Adrenal gland (tissue), 5 donors: ENCODE measurements around the gene SNRNP27.
"Not testable (repeated sequence)": the region's sequence is repeated elsewhere in the genome, so short reads cannot be mapped to it uniquely, and the experiment has no call there.

Experiments
- CTCF ChIP-seq, 6 experiments: fragments of 450-650 bp in 4 of 6; fragments of 200-600 bp in 2 of 6; sonication (generic) in 1 of 6; IDR thresholded peaks; 1 replicate in 5 of 6; 2 replicates in 1 of 6; pipeline versions ENCODE4 v1.5.1 to v1.8.0; 2016 to 2021; ENCODE audit warnings: antibody characterized with exemption in 6 of 6, mild to moderate bottlenecking in 2 of 6, moderate library complexity in 1 of 6
- POLR2A ChIP-seq, 2 donors: fragments of 450-650 bp; IDR thresholded peaks; one replicate each; pipeline ENCODE4 v1.6.1; 2017; ENCODE audit warnings: antibody characterized with exemption in 2 of 2, mild to moderate bottlenecking in 2 of 2, moderate library complexity in 1 of 2
- donor health status: DM: no; HTN: no; CAD: no.

DNA sequence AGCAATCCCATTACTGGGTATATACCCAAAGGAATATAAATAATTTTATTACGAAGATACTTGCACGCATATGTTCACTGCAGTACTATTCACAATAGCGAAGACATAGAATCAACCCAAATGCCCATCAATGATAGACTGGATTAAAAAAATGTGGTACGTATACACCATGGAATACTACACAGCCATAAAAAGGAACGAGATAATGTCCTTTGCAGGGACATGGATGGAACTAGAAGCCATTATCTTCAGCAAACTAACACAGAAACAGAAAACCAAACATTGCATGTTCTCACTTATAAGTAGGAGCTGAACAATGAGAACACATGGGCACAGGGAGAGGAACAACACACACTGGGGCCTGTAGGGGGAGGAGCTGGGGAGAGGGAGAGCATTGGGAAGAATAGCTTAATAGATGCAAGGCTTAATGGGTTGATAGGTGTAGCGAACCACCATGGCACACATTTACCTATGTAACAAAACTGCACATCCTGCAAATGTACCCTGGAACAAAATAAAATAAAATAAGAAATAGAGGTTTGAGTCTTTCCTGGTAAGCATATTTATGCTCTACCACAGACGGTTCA lies 825 bp upstream of the SNRNP27 start:
- TF ChIP-seq CTCF, POLR2A (IDR thresholded peaks at IDR 0.05): not testable (repeated sequence)
